Fibroblast of the aortic adventitia (primary cell): Measurements from ENCODE around the gene PEX1. TPM values are rescaled to one million over a fixed set of nuclear protein-coding genes. Genes with fewer than 3 reads are reported as not detected.
A peak's percentile ranks its signal among the peaks of the same experiment; 100 is the strongest.
"Not testable (repeated sequence)": the region's sequence is repeated elsewhere in the genome, so short reads cannot be mapped to it uniquely, and the experiment has no call there.

Experiments used
- DNase-seq: peaks from one replicate; pipeline ENCODE4 v3.0.0-alpha.2; 2010; ENCODE audit warnings: low read depth
- H3K4me3 ChIP-seq: 2 replicates; pipeline ENCODE4 v1.5.1; 2011; ENCODE audit warnings: low read depth, mild to moderate bottlenecking, control low read depth, low read length, moderate library complexity
- CTCF ChIP-seq: IDR thresholded peaks from 2 replicates; pipeline ENCODE4 v1.5.1; 2011; ENCODE audit warnings: mild to moderate bottlenecking, low read length, control low read depth, inconsistent platforms; ENCODE audit not compliant: insufficient read depth
- total RNA-seq: library from RNA; depleted of rRNA; stranded (reverse); fragments of >200 nt; gene quantifications from 2 replicates; pipeline ENCODE4 v1.2.3, GENCODE V29; 2012; ENCODE audit warnings: low replicate concordance

The PEX1 gene
- total RNA-seq, 1 donor, result 22.3 TPM

DNA sequence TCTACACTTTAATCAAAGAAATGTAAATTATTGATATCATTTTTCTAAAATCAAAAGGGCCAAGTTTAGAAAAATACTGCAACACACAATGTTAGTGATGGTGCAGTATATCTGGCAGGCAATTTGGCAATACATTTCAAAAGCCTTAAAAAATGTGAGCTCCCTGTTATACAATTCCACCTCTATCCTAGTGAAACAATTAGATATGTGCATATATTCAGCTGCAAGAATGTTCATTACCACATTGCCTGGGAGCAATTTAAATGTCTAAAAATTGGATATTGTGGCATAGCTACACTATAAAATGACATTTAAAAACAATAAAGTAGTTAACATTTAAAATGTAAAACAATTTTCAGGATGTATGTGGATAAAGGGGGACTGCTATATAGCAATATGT, 40.5 kb downstream of the PEX1 start:
- no peak for TF ChIP-seq CTCF
- DNase-seq, result no peak
- H3K4me3 ChIP-seq, result no peak overlapping the region

GRCh38 chr7:92485974-92486373, 42.3 kb downstream of the PEX1 start:
- no peak for DNase-seq
- TF ChIP-seq CTCF, result no peak

GRCh38 chr7:92485267-92485892, 42.9 kb downstream of the PEX1 start:
- no peak for TF ChIP-seq CTCF
- peak; percentile 12 for DNase-seq
- H3K4me3 ChIP-seq, result no peak overlapping the region

More at GRCh38 chr7:92485974-92486373, 42.3 kb downstream of the PEX1 start:
- no peak overlapping the region for H3K4me3 ChIP-seq

GRCh38 chr7:92484226-92484625, 44.1 kb downstream of the PEX1 start:
- H3K4me3 ChIP-seq, DNase-seq: not testable (repeated sequence)

GRCh38 chr7:92483624-92484023, 44.7 kb downstream of the PEX1 start:
- DNase-seq, H3K4me3 ChIP-seq: not testable (repeated sequence)

- DNase-seq, H3K4me3 ChIP-seq: not testable (repeated sequence)
Measured at GRCh38 chr7:92479146-92479545, 49.2 kb downstream of the PEX1 start.

- DNase-seq, result no peak
- no peak overlapping the region for H3K4me3 ChIP-seq
- no peak for TF ChIP-seq CTCF
Measured at GRCh38 chr7:92478711-92479110, 49.6 kb downstream of the PEX1 start.

GRCh38 chr7:92478095-92478494, 50.2 kb downstream of the PEX1 start:
- DNase-seq, result no peak
- no peak overlapping the region for H3K4me3 ChIP-seq

DNA sequence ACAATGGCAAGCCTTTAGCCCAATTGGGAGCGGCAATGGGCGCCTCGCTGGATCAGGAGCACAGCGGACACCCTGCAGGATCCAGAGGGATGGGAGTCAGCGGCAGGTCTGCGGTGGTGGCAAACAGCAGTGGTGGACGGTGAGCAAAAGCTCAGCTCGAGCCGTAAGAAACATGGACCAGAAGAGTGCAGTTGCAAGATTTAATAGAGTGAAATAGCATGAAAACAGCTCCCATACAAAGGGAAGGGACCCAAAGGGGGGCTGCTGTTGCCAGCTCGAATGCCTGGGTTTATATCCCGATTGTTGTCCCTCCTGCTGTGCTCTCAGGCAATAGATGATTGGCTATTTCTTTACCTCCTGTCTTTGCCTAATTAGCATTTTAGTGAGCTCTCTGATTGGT, 50.6 kb downstream of the PEX1 start, which contains the start of gene ERVW-1:
TSS of gene ERVW-1 (minus strand) at position 266 of the 400 bp plus-strand sequence. CDS start 7,565 bp downstream, outside the sequence.
- DNase-seq, H3K4me3 ChIP-seq: not testable (repeated sequence)

More at GRCh38 chr7:92478095-92478494, 50.2 kb downstream of the PEX1 start:
- no peak for TF ChIP-seq CTCF

DNA sequence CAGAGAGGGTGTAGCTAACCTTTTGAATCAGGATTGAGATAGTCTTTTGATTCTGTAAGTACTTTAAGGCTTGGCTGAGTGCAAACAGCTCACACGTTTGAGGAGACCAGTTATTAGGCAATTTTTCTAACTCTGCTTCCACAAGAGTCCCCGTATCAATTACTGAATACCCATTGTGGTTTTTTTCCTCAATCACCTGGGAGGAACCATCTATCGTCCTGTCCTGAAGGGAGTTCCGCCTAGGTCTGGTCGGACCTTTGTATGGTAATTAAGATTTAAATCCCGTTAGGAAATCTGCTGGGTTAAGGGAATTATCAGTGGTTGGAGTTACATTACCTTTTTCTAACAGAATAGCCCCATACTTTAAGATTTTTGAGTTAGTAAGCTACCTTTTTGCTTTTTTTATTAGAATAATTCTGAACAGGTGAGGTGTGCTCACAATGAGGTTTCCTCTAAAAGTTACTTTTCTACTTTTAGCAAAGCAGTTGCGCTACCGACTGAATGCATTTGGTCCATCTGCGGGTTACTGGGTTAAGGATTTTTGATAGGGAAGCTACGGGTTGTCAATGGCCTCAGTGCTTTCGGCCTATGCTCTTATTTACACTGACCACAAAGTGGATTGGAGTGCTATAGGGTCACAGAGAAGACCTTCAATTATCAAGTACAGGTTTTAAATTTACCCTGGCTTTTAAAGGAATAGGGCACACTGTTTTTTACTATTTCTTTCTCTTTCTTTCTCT, 52.3 kb downstream of the PEX1 start:
- H3K4me3 ChIP-seq, DNase-seq: not testable (repeated sequence)

DNA sequence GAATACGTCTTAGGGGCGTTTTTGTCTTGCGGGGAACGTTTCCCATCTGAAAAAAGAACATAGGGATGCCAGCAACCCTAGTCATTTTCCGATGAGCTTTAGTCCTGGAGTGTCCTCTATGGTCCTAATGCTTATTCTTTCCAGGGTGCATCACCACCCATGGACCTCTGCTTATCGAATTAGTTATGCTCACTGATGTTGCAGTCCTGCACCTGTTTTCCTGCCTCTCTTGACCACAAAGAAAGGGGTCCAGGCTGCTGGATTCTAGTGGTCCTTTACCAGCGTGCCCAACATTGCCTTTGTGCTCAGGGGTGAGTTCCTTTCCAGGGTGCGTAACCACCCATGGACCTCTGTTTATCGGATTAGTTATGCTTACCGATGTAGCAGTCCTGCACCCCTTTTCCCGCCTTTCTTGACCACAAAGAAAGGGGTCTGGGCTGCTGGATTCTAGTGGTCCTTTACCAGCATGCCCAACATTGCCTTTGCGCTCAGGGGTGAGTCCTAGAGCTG, 53.0 kb downstream of the PEX1 start:
- DNase-seq, H3K4me3 ChIP-seq: not testable (repeated sequence)

- not testable (repeated sequence) for H3K4me3 ChIP-seq, DNase-seq
Measured at GRCh38 chr7:92473989-92474388, 54.3 kb downstream of the PEX1 start.
